KMS-11 (cell line): Measurements from ENCODE around the gene EPS8.

Experiments
- H2AFZ ChIP-seq: fragments of 200-600 bp; sonication (generic); 2 replicates; pipeline ENCODE4 v1.6.1; 2016; ENCODE audit warnings: antibody characterized with exemption, mixed run types, low read depth
- H3K27ac ChIP-seq: fragments of 200-600 bp; sonication (generic); 2 replicates; pipeline ENCODE4 v1.6.1; 2016; ENCODE audit warnings: mild to moderate bottlenecking, mixed run types
- H3K27me3 ChIP-seq: fragments of 200-600 bp; sonication (generic); 2 replicates; pipeline ENCODE4 v1.6.1; 2017; ENCODE audit warnings: mild to moderate bottlenecking, low read depth, mixed run types, moderate library complexity; ENCODE audit not compliant: insufficient read depth
- H3K36me3 ChIP-seq: fragments of 200-600 bp; sonication (generic); 2 replicates; pipeline ENCODE4 v1.6.1; 2017; ENCODE audit warnings: mild to moderate bottlenecking, mixed run types; ENCODE audit not compliant: insufficient read depth
- H3K4me1 ChIP-seq: fragments of 200-600 bp; sonication (generic); 2 replicates; pipeline ENCODE4 v1.6.1; 2016; ENCODE audit warnings: mild to moderate bottlenecking, low read depth, mixed run types; ENCODE audit not compliant: poor library complexity, severe bottlenecking
- H3K4me2 ChIP-seq: fragments of 200-600 bp; sonication (generic); 2 replicates; pipeline ENCODE4 v1.7.0; 2016; ENCODE audit warnings: mild to moderate bottlenecking, mixed run types
- H3K4me3 ChIP-seq: fragments of 200-600 bp; sonication (generic); IDR thresholded peaks from 2 replicates; pipeline ENCODE4 v1.6.1; 2017; ENCODE audit warnings: low read depth, low read length, mixed read lengths; ENCODE audit not compliant: insufficient read depth
- H3K79me2 ChIP-seq: fragments of 200-600 bp; sonication (generic); 2 replicates; pipeline ENCODE4 v1.6.1; 2016; ENCODE audit warnings: low read depth, mixed run types; ENCODE audit not compliant: insufficient read depth
- H3K9ac ChIP-seq: fragments of 200-600 bp; sonication (generic); 2 replicates; pipeline ENCODE4 v1.6.1; 2016; ENCODE audit warnings: mild to moderate bottlenecking, mixed run types
- H4K20me1 ChIP-seq: fragments of 200-600 bp; sonication (generic); 2 replicates; pipeline ENCODE4 v1.6.1; 2016; ENCODE audit warnings: mild to moderate bottlenecking, mixed run types; ENCODE audit not compliant: insufficient read depth
- CTCF ChIP-seq: fragments of 200-600 bp; sonication (generic); conservative IDR thresholded peaks from 2 replicates; pipeline ENCODE4 v1.6.1; 2017; ENCODE audit warnings: low read depth, mild to moderate bottlenecking, antibody characterized with exemption, low read length, moderate library complexity, mixed read lengths

The EPS8 gene

DNA sequence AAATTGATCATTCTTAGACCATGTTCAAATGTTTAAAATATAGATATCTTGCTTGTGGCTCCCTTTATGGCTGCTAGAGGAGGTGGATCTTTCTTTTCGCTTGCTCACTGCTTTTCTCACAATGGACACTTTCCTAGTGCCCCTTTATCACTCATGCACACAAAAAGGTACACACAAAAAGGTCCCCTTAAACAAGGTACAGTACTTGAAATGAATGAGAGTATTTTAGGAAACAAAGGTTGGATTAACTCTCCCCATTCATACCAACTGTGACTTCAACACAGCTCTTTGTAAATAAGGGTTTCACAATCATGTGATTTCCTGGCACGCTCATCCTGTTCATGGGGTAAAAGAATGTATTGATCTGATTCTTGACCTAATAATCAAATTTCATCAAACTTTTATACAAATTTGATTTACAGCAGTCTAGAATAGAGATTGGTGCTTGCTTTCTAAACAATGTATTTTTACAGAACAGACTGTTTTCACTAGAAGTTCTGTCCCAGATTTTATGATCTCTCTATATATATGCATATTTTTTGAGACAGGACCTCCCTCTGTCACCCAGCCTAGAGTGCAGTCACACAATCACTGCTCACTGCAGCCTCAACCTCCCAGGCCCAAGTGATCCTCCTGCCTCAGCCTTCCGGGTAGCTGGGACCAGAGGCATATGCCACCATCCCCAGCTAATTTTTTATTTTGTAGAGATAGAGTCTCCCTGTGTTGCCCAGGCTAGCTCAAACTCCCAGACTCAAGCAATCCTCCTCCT lies 34.4 kb upstream of the EPS8 start:
- Histone ChIP-seq H3K4me3 (no peak overlapping the region), H3K79me2 (no peaks in the 10 kb centered on the region), H2AFZ (no peak overlapping the region), H4K20me1 (no peaks in the 10 kb centered on the region), H3K27ac (no peak overlapping the region), H3K9ac (no peak overlapping the region), H3K4me2 (no peak overlapping the region), H3K4me1 (no peaks in the 10 kb centered on the region), H3K36me3 (no peaks in the 10 kb centered on the region), H3K27me3 (no peaks in the 10 kb centered on the region)
- no peak for TF ChIP-seq CTCF

- Histone ChIP-seq H3K27ac (no peak overlapping the region), H2AFZ (no peak overlapping the region), H3K9ac (no peak overlapping the region), H3K4me3 (no peak overlapping the region), H3K79me2 (no peaks in the 10 kb centered on the region), H4K20me1 (no peaks in the 10 kb centered on the region), H3K4me1 (no peaks in the 10 kb centered on the region), H3K27me3 (no peaks in the 10 kb centered on the region), H3K36me3 (no peaks in the 10 kb centered on the region), H3K4me2 (no peak overlapping the region)
- no peak for TF ChIP-seq CTCF
Observed at GRCh38 chr12:15819644-15820437, 30.7 kb upstream of the EPS8 start.

GRCh38 chr12:15818418-15818817 lies 29.2 kb upstream of the EPS8 start:
- Histone ChIP-seq H3K4me1 (no peaks in the 10 kb centered on the region), H3K36me3 (no peaks in the 10 kb centered on the region), H2AFZ (no peak overlapping the region), H3K27ac (no peak overlapping the region), H3K9ac (no peak overlapping the region), H3K79me2 (no peaks in the 10 kb centered on the region), H3K4me2 (no peak overlapping the region), H3K4me3 (no peak overlapping the region), H3K27me3 (no peaks in the 10 kb centered on the region), H4K20me1 (no peaks in the 10 kb centered on the region)
- TF ChIP-seq CTCF, result no peak

DNA sequence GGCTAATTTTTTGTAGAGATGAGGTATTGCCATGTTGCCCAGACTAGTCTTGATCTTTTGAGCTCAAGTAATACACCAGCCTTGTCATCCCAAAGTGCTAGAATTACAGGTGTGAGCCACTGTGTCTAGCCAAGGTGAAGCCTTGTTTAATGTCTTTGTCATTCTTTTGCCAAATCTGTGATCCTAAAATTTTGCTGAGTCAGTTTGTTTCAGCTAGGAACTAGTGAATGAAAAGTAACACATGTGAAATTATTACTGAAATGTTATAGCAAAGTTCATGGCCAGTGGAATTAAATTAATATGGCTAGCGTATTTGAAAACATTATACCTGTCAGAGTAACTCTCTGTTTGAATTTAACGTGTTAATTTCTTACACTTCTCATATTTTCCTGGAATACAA lies 26.5 kb upstream of the EPS8 start:
- Histone ChIP-seq H3K36me3 (no peaks in the 10 kb centered on the region), H2AFZ (no peak overlapping the region), H4K20me1 (no peaks in the 10 kb centered on the region), H3K27ac (no peak overlapping the region), H3K4me3 (no peak overlapping the region), H3K9ac (no peak overlapping the region), H3K4me2 (no peak overlapping the region), H3K79me2 (no peaks in the 10 kb centered on the region), H3K4me1 (no peaks in the 10 kb centered on the region), H3K27me3 (no peaks in the 10 kb centered on the region)
- TF ChIP-seq CTCF, result no peak
